HEK293 (cell line): Measurements from ENCODE around the gene CACNA1G.

ENCODE experiments used
- CTCF ChIA-PET: fragments of 350-600 bp; formaldehyde crosslinking; extraction: SDS; loops from one replicate; lab custom pipeline; 2021; ENCODE audit warnings: antibody characterized with exemption; lab: Yijun Ruan, JAX
- POLR2A ChIA-PET: fragments of 300-600 bp; formaldehyde crosslinking; extraction: SDS; loops from one replicate; lab custom pipeline; 2020; ENCODE audit warnings: antibody characterized with exemption, inconsistent platforms; lab: Yijun Ruan, JAX
- H3K27ac ChIP-seq: fragments of 200-500 bp; sonication (Bioruptor generic); 2 replicates; pipeline ENCODE4 v1.5.1; 2014; ENCODE audit warnings: low read depth, low read length, control low read depth, inconsistent platforms; ENCODE audit errors: extremely low read depth
- H3K36me3 ChIP-seq, 2 experiments: fragments of 200-500 bp in 1 of 2; sonication (Bioruptor generic) in 1 of 2; 1 replicate in 1 of 2; 2 replicates in 1 of 2; pipeline ENCODE4 v1.5.1; 2014 to 2017; ENCODE audit warnings: inconsistent platforms in 2 of 2, low read length in 2 of 2; ENCODE audit not compliant: control insufficient read depth in 2 of 2, insufficient read depth in 1 of 2
- H3K4me1 ChIP-seq: fragments of 200-500 bp; sonication (Bioruptor generic); 2 replicates; pipeline ENCODE4 v1.5.1; 2014; ENCODE audit warnings: mild to moderate bottlenecking, low read length, inconsistent platforms; ENCODE audit not compliant: control insufficient read depth, insufficient read depth
- H3K4me3 ChIP-seq: 2 replicates; pipeline ENCODE4 v1.5.1; 2011; ENCODE audit warnings: low read depth, mild to moderate bottlenecking, control low read depth, low read length, moderate library complexity
- H3K9me3 ChIP-seq: fragments of 200-500 bp; sonication (Bioruptor generic); 2 replicates; pipeline ENCODE4 v1.5.1; 2014; ENCODE audit warnings: low read depth, low read length, inconsistent platforms; ENCODE audit not compliant: control insufficient read depth, insufficient read depth
- AEBP2 ChIP-seq: fragments of 450-650 bp; formaldehyde crosslinking; IDR thresholded peaks from 2 replicates; pipeline ENCODE4 v1.5.1; 2016; ENCODE audit warnings: missing biosample characterization, missing genetic modification characterization, borderline replicate concordance
- BCL6B ChIP-seq: fragments of 450-650 bp; formaldehyde crosslinking; IDR thresholded peaks from 2 replicates; pipeline ENCODE4 v1.5.1; 2017; ENCODE audit warnings: missing biosample characterization, missing genetic modification characterization
- GLI4 ChIP-seq: fragments of 450-650 bp; formaldehyde crosslinking; IDR thresholded peaks from 2 replicates; pipeline ENCODE4 v1.5.1; 2016; ENCODE audit warnings: missing biosample characterization, missing genetic modification characterization
- MZF1 ChIP-seq: fragments of 450-650 bp; formaldehyde crosslinking; IDR thresholded peaks from 2 replicates; pipeline ENCODE4 v1.5.1; 2017; ENCODE audit warnings: missing biosample characterization, missing genetic modification characterization, borderline replicate concordance
- OVOL3 ChIP-seq: fragments of 450-650 bp; formaldehyde crosslinking; IDR thresholded peaks from 2 replicates; pipeline ENCODE4 v1.5.1; 2016; ENCODE audit warnings: missing biosample characterization, missing genetic modification characterization
- PRDM10 ChIP-seq: fragments of 450-650 bp; formaldehyde crosslinking; IDR thresholded peaks from 2 replicates; pipeline ENCODE4 v1.5.1; 2016; ENCODE audit warnings: missing biosample characterization, missing genetic modification characterization
- REPIN1 ChIP-seq: fragments of 450-650 bp; formaldehyde crosslinking; IDR thresholded peaks from 2 replicates; pipeline ENCODE4 v1.5.1; 2017; ENCODE audit warnings: missing biosample characterization, missing genetic modification characterization, low read depth
- SALL2 ChIP-seq: fragments of 450-650 bp; formaldehyde crosslinking; IDR thresholded peaks from 2 replicates; pipeline ENCODE4 v1.5.0; 2017; ENCODE audit warnings: missing biosample characterization, mild to moderate bottlenecking, missing genetic modification characterization, borderline replicate concordance
- TRIM28 ChIP-seq: IDR thresholded peaks from 2 replicates; pipeline ENCODE4 v1.6.1; 2011; ENCODE audit warnings: low read length, control low read depth, borderline replicate concordance
- ZBTB1 ChIP-seq: fragments of 450-650 bp; formaldehyde crosslinking; IDR thresholded peaks from 2 replicates; pipeline ENCODE4 v1.5.1; 2016; ENCODE audit warnings: missing biosample characterization, missing genetic modification characterization
- ZBTB44 ChIP-seq: fragments of 450-650 bp; IDR thresholded peaks from 2 replicates; pipeline ENCODE4 v1.5.1; 2018; ENCODE audit warnings: missing biosample characterization, mild to moderate bottlenecking, missing genetic modification characterization
- ZNF114 ChIP-seq: fragments of 450-650 bp; formaldehyde crosslinking; IDR thresholded peaks from 2 replicates; pipeline ENCODE4 v1.5.0; 2017; ENCODE audit warnings: missing biosample characterization, missing genetic modification characterization
- ZNF121 ChIP-seq: fragments of 450-650 bp; formaldehyde crosslinking; IDR thresholded peaks from 2 replicates; pipeline ENCODE4 v1.5.1; 2016; ENCODE audit warnings: missing biosample characterization, missing genetic modification characterization
- ZNF146 ChIP-seq: fragments of 450-650 bp; formaldehyde crosslinking; IDR thresholded peaks from 2 replicates; pipeline ENCODE4 v1.5.1; 2016; ENCODE audit warnings: missing biosample characterization, missing genetic modification characterization
- ZNF155 ChIP-seq: fragments of 450-650 bp; formaldehyde crosslinking; IDR thresholded peaks from 2 replicates; pipeline ENCODE4 v1.5.1; 2016; ENCODE audit warnings: missing biosample characterization, missing genetic modification characterization
- ZNF169 ChIP-seq: fragments of 450-650 bp; formaldehyde crosslinking; IDR thresholded peaks from 2 replicates; pipeline ENCODE4 v1.5.1; 2016; ENCODE audit warnings: missing biosample characterization, missing genetic modification characterization
- ZNF214 ChIP-seq: fragments of 450-650 bp; formaldehyde crosslinking; IDR thresholded peaks from 2 replicates; pipeline ENCODE4 v1.5.1; 2017; ENCODE audit warnings: missing biosample characterization, mild to moderate bottlenecking, missing genetic modification characterization, borderline replicate concordance
- ZNF24 ChIP-seq: fragments of 450-650 bp; formaldehyde crosslinking; IDR thresholded peaks from 2 replicates; pipeline ENCODE4 v1.5.1; 2016; ENCODE audit warnings: missing biosample characterization, missing genetic modification characterization
- ZNF292 ChIP-seq: fragments of 450-650 bp; formaldehyde crosslinking; IDR thresholded peaks from 2 replicates; pipeline ENCODE4 v1.5.1; 2016; ENCODE audit warnings: low read depth, missing biosample characterization, missing genetic modification characterization, borderline replicate concordance
- ZNF398 ChIP-seq: fragments of 450-650 bp; formaldehyde crosslinking; IDR thresholded peaks from 2 replicates; pipeline ENCODE4 v1.5.1; 2017; ENCODE audit warnings: missing biosample characterization, missing genetic modification characterization
- ZNF514 ChIP-seq: fragments of 450-650 bp; formaldehyde crosslinking; IDR thresholded peaks from 2 replicates; pipeline ENCODE4 v1.5.1; 2016; ENCODE audit warnings: missing biosample characterization, missing genetic modification characterization
- ZNF544 ChIP-seq: fragments of 450-650 bp; formaldehyde crosslinking; IDR thresholded peaks from 2 replicates; pipeline ENCODE4 v1.5.0; 2017; ENCODE audit warnings: missing biosample characterization, missing genetic modification characterization
- ZNF677 ChIP-seq: fragments of 450-650 bp; IDR thresholded peaks from 2 replicates; pipeline ENCODE4 v1.5.0; 2018; ENCODE audit warnings: missing biosample characterization, mild to moderate bottlenecking, missing genetic modification characterization, moderate library complexity

The CACNA1G gene

GRCh38 chr17:50642071-50642721 is 81.7 kb downstream of the CACNA1G start:
- CTCF ChIA-PET, result interaction anchor here (0.6 to 7.5 kb wide), 5 partner anchors 10 to 74 kb away, joined by 3 to 130 read pairs (median 3); no protein-coding TSS in a partner anchor
- no peaks in the 10 kb centered on the region for H3K36me3 ChIP-seq
- no peak overlapping the region for H3K27ac ChIP-seq
- no peaks in the 10 kb centered on the region for H3K9me3 ChIP-seq
- H3K4me3 ChIP-seq, result no peak overlapping the region
- POLR2A ChIA-PET, result no interaction called here
- peaks cover 3% of the 10 kb centered on the region for H3K4me1 ChIP-seq
- TF ChIP-seq ZNF544 (tag by site-specific recombination), result no peak
- TF ChIP-seq ZNF114 (tag by site-specific recombination), result no peak
- TF ChIP-seq ZNF121 (tag by site-specific recombination), result no peak
- TF ChIP-seq ZNF169 (tag by site-specific recombination), result no peak
- TF ChIP-seq ZNF155 (tag by site-specific recombination), result no peak
- TF ChIP-seq OVOL3 (tag by site-specific recombination), result no peak
- 0 out of 2 replicates have a peak, but pooled peaks have one; percentile 26 for TF ChIP-seq PRDM10 (tag by site-specific recombination)
- TF ChIP-seq GLI4, result no peak

GRCh38 chr17:50642722-50643656 is 82.5 kb downstream of the CACNA1G start:
- no peak overlapping the region for H3K27ac ChIP-seq
- CTCF ChIA-PET, result no interaction called here
- POLR2A ChIA-PET, result no interaction called here
- H3K4me1 ChIP-seq, result peaks cover 3% of the 10 kb centered on the region
- no peak overlapping the region for H3K4me3 ChIP-seq
- H3K9me3 ChIP-seq, result no peaks in the 10 kb centered on the region
- no peaks in the 10 kb centered on the region for H3K36me3 ChIP-seq
- TF ChIP-seq ZNF677 (tag by site-specific recombination), result no peak
- no peak for TF ChIP-seq ZNF24 (tag by site-specific recombination)
- no peak for TF ChIP-seq ZNF214 (tag by site-specific recombination)
- no peak for TF ChIP-seq REPIN1 (tag by site-specific recombination)
- TF ChIP-seq ZNF398 (tag by site-specific recombination), result no peak
- TF ChIP-seq MZF1 (tag by site-specific recombination), result no peak
- no peak for TF ChIP-seq ZNF146 (tag by site-specific recombination)
- TF ChIP-seq TRIM28, result no peak
- no peak for TF ChIP-seq BCL6B (tag by site-specific recombination)
- no peak for TF ChIP-seq ZNF514 (tag by site-specific recombination)
- TF ChIP-seq AEBP2 (tag by site-specific recombination), result no peak
- TF ChIP-seq ZNF292, result no peak
- TF ChIP-seq SALL2 (tag by site-specific recombination), result no peak
- TF ChIP-seq ZBTB44, result no peak
- TF ChIP-seq ZBTB1 (tag by site-specific recombination), result no peak
